B cell (primary cell): ENCODE results near the gene DOCK3. TPM values are rescaled to one million over a fixed set of nuclear protein-coding genes. Genes with fewer than 3 reads are reported as not detected.

ENCODE experiments used
- ATAC-seq: fragments of 200-7000 bp; cut with Tn5 transposase; one replicate; pipeline ENCODE4 v1.10.0; 2021; ENCODE audit warnings: low read depth, mild to moderate bottlenecking, moderate number of reproducible peaks, moderate library complexity
- CTCF ChIA-PET: fragments of 350-600 bp; sonication (Branson Sonifier 250); formaldehyde crosslinking; loops from one replicate; lab custom pipeline; 2021; ENCODE audit warnings: antibody characterized with exemption, inconsistent platforms; lab: Charles Lee
- POLR2A ChIA-PET: fragments of 350-600 bp; sonication (Branson Sonifier 250); formaldehyde crosslinking; loops from one replicate; lab custom pipeline; 2021; ENCODE audit warnings: antibody characterized with exemption; lab: Charles Lee
- DNase-seq: peaks from one replicate; pipeline ENCODE4 v3.0.0; 2013
- H2AFZ ChIP-seq: 2 replicates; pipeline ENCODE4 v1.6.1; 2012; ENCODE audit warnings: mild to moderate bottlenecking, low read depth, low read length; ENCODE audit not compliant: insufficient read depth, poor library complexity, severe bottlenecking
- H3K27ac ChIP-seq, 2 donors: 1 replicate in 1 of 2; 2 replicates in 1 of 2; pipeline ENCODE4 v1.5.1; 2012 to 2013; ENCODE audit warnings: low read length in 2 of 2, mild to moderate bottlenecking in 2 of 2, moderate library complexity in 1 of 2
- H3K27me3 ChIP-seq, 4 experiments: fragments of 200-600 bp in 1 of 4; sonication (generic) in 1 of 4; replicated peaks in 1 of 4; 1 replicate in 2 of 4; 2 replicates in 2 of 4; pipeline versions ENCODE4 v1.6.1 to v1.7.0; 2013 to 2016; ENCODE audit warnings: low read length in 3 of 4, mild to moderate bottlenecking in 2 of 4, mixed read lengths in 1 of 4, moderate library complexity in 1 of 4; ENCODE audit not compliant: insufficient read depth in 4 of 4, control insufficient read depth in 3 of 4; ENCODE audit errors: control extremely low read depth in 1 of 4
- H3K36me3 ChIP-seq, 2 experiments: replicated peaks in 1 of 2; 1 replicate in 1 of 2; 2 replicates in 1 of 2; pipeline versions ENCODE4 v1.6.1 to v1.7.1; 2013; ENCODE audit warnings: low read length in 1 of 2; ENCODE audit not compliant: insufficient read depth in 2 of 2, control insufficient read depth in 1 of 2; ENCODE audit errors: control extremely low read depth in 1 of 2, extremely low read depth in 1 of 2
- H3K4me1 ChIP-seq, 2 donors: fragments of 200-600 bp in 1 of 2; sonication (generic) in 1 of 2; 1 replicate in 1 of 2; 2 replicates in 1 of 2; pipeline versions ENCODE4 v1.5.1 to v1.6.1; 2013 to 2017; ENCODE audit warnings: low read length in 2 of 2; ENCODE audit not compliant: control insufficient read depth in 2 of 2, insufficient read depth in 2 of 2
- H3K4me2 ChIP-seq: replicated peaks from 2 replicates; pipeline ENCODE3; 2012; ENCODE audit warnings: mild to moderate bottlenecking, low read depth, low read length; ENCODE audit not compliant: poor library complexity, severe bottlenecking
- H3K4me3 ChIP-seq, 5 experiments: fragments of 200-600 bp in 1 of 5; sonication (generic) in 1 of 5; 1 replicate in 3 of 5; 2 replicates in 2 of 5; pipeline versions ENCODE4 v1.5.1 to v1.7.0; 2011 to 2016; ENCODE audit warnings: low read length in 4 of 5, mild to moderate bottlenecking in 4 of 5, low read depth in 2 of 5, control low read depth in 1 of 5, moderate library complexity in 1 of 5; ENCODE audit not compliant: insufficient read depth in 1 of 5; ENCODE audit errors: control extremely low read depth in 1 of 5, extremely low read depth in 1 of 5
- H3K79me2 ChIP-seq: fragments of 200-600 bp; sonication (generic); one replicate; pipeline ENCODE4 v1.6.0; 2016; ENCODE audit warnings: low read length; ENCODE audit not compliant: control insufficient read depth, insufficient read depth
- H3K9ac ChIP-seq: fragments of 200-600 bp; sonication (generic); 2 replicates; pipeline ENCODE4 v1.6.1; 2017; ENCODE audit warnings: mild to moderate bottlenecking, low read length, moderate library complexity
- H3K9me3 ChIP-seq, 3 donors: one replicate each; pipeline versions ENCODE4 v1.6.1 to v1.7.1; 2013; ENCODE audit warnings: low read length in 2 of 3; ENCODE audit not compliant: control insufficient read depth in 2 of 3, insufficient read depth in 1 of 3; ENCODE audit errors: control extremely low read depth in 1 of 3
- H4K20me1 ChIP-seq: 2 replicates; pipeline ENCODE4 v1.6.0; 2012; ENCODE audit warnings: mild to moderate bottlenecking, low read length; ENCODE audit not compliant: insufficient read depth, control insufficient read depth, poor library complexity, severe bottlenecking
- H3K27ac Mint-ChIP-seq: one replicate; pipeline ENCODE4 v1.8.0; 2021; ENCODE audit warnings: mixed read lengths
- H3K27me3 Mint-ChIP-seq: one replicate; pipeline ENCODE4 v1.8.0; 2021; ENCODE audit warnings: mixed read lengths
- H3K4me1 Mint-ChIP-seq: one replicate; pipeline ENCODE4 v1.8.0; 2021; ENCODE audit warnings: mixed read lengths
- H3K4me3 Mint-ChIP-seq: one replicate; pipeline ENCODE4 v1.8.0; 2021; ENCODE audit warnings: mixed read lengths
- H3K9me3 Mint-ChIP-seq: one replicate; pipeline ENCODE4 v1.8.0; 2022; ENCODE audit warnings: mixed read lengths; ENCODE audit not compliant: insufficient read depth
- CTCF ChIP-seq: fragments of 200-600 bp; IDR thresholded peaks from one replicate; pipeline ENCODE4 v1.8.0; 2022; ENCODE audit warnings: antibody characterized with exemption, mild to moderate bottlenecking
- EZH2 ChIP-seq: IDR thresholded peaks from 2 replicates; pipeline ENCODE4 v1.6.1; 2012; ENCODE audit warnings: borderline replicate concordance, low read depth, mild to moderate bottlenecking, moderate library complexity, low read length; ENCODE audit not compliant: insufficient read depth, poor library complexity, severe bottlenecking
- WGBS: methylation state at CpG from one replicate; pipeline ENCODE4 v1.1.5; 2013; ENCODE audit warnings: missing lambda C conversion rate; ENCODE audit not compliant: insufficient coverage; 5-methylcytosine and 5-hydroxymethylcytosine counted together
- intact Hi-C: fragments of 100-400 bp; cut with micrococcal nuclease; formaldehyde crosslinking; loops from one replicate; pipeline ENCODE4 v1.10.0; 2022
- polyA plus RNA-seq: library from polyadenylated mRNA; depleted of rRNA; stranded (reverse); fragments of >200 nt; gene quantifications from 2 replicates; pipeline ENCODE4 v1.2.3, GENCODE V29; 2012
- total RNA-seq, 2 donors: library from RNA; stranded (reverse); fragments of 120-200 nt in 1 of 2; gene quantifications; 1 replicate in 1 of 2; 2 replicates in 1 of 2; pipeline versions ENCODE4 v1.2.3 to v1.2.4, GENCODE V29; 2013 to 2022

Gene DOCK3
- total and polyA plus RNA-seq, 2 donors (not counting 1 experiment from before 2014, with no cell fraction given) = 0.06 to 0.30 TPM

GRCh38 chr3:51401735-51402134 is 727.0 kb downstream of the DOCK3 start:
- no peak overlapping the region for H3K9ac ChIP-seq
- no peaks in the 10 kb centered on the region for H3K9me3 Mint-ChIP-seq
- intact Hi-C loops = no loop called here
- no peaks in the 10 kb centered on the region for H3K27me3 ChIP-seq
- H3K4me3 Mint-ChIP-seq = no peak overlapping the region
- H3K4me1 ChIP-seq = no peaks in the 10 kb centered on the region
- DNase-seq = no peak
- H3K27me3 Mint-ChIP-seq = no peaks in the 10 kb centered on the region
- peaks cover 2% of the 10 kb centered on the region for H3K4me1 Mint-ChIP-seq
- ATAC-seq = no peak
- POLR2A ChIA-PET = no interaction called here
- no peaks in the 10 kb centered on the region for H3K9me3 ChIP-seq
- H2AFZ ChIP-seq = no peak overlapping the region
- no peak overlapping the region for H3K27ac ChIP-seq
- no CpG with 5 or more reads among the region's 4 CpGs for WGBS
- CTCF ChIA-PET = no interaction called here
- H3K79me2 ChIP-seq = peaks cover 18% of the 10 kb centered on the region
- TF ChIP-seq CTCF (no peak), EZH2 (no peak)
- no peak overlapping the region for H3K4me2 ChIP-seq
- peaks cover 12 to 71% of the 10 kb centered on the region in 2 experiments for H3K36me3 ChIP-seq
- no peak overlapping the region for H3K4me3 ChIP-seq
- H3K27ac Mint-ChIP-seq = no peak overlapping the region
- H4K20me1 ChIP-seq = peaks cover 6% of the 10 kb centered on the region

- Histone ChIP-seq H3K4me3 (no peak overlapping the region), H2AFZ (no peak overlapping the region), H3K9ac (no peak overlapping the region), H3K9me3 (no peaks in the 10 kb centered on the region), H3K4me1 (no peaks in the 10 kb centered on the region), H4K20me1 (no peaks in the 10 kb centered on the region), H3K27me3 (no peaks in the 10 kb centered on the region), H3K27ac (no peak overlapping the region), H3K4me2 (no peak overlapping the region), H3K79me2 (peaks cover 15% of the 10 kb centered on the region), H3K36me3 (peaks cover 12 to 65% of the 10 kb centered on the region in 2 experiments)
- Mint-ChIP-seq H3K27me3 (no peaks in the 10 kb centered on the region), H3K27ac (no peak overlapping the region), H3K9me3 (no peaks in the 10 kb centered on the region), H3K4me3 (no peak overlapping the region), H3K4me1 (no peaks in the 10 kb centered on the region)
- POLR2A ChIA-PET = no interaction called here
- intact Hi-C loops = no loop called here
- CTCF ChIA-PET = no interaction called here
- ATAC-seq (no peak), DNase-seq (no peak)
- TF ChIP-seq CTCF = no peak
- TF ChIP-seq EZH2 = no peak
These were observed 728.9 kb downstream of the DOCK3 start for GRCh38 chr3:51403675-51404074.
